HepG2 (cell line): Measurements from ENCODE around the gene VWA3A. TPM values are rescaled to one million over a fixed set of nuclear protein-coding genes. Genes with fewer than 3 reads are reported as not detected.
A peak's percentile ranks its signal among the peaks of the same experiment; 100 is the strongest.

ENCODE experiments used
- ARID2 ChIP-seq: sonication (generic); formaldehyde crosslinking; IDR thresholded peaks from 2 replicates; pipeline ENCODE4 v1.8.1; 2022; ENCODE audit warnings: mild to moderate bottlenecking, missing genetic modification reagents, borderline replicate concordance
- CENPX ChIP-seq: sonication (generic); formaldehyde crosslinking; IDR thresholded peaks from 2 replicates; pipeline ENCODE4 v1.9.0; 2021; ENCODE audit warnings: mild to moderate bottlenecking, missing genetic modification reagents, moderate library complexity
- GATAD2A ChIP-seq: IDR thresholded peaks from 2 replicates; pipeline ENCODE4 v1.6.1; 2016
- ISL2 ChIP-seq: sonication (generic); formaldehyde crosslinking; IDR thresholded peaks from 2 replicates; pipeline ENCODE4 v1.5.0; 2020; ENCODE audit warnings: missing genetic modification reagents
- MAFF ChIP-seq: IDR thresholded peaks from 2 replicates; pipeline ENCODE4 v1.6.1; 2011; ENCODE audit warnings: low read depth, low read length, improper control_type of control experiment
- NFE2L2 ChIP-seq: fragments of 150-350 bp; IDR thresholded peaks from 2 replicates; pipeline ENCODE4 v1.6.1; 2014; ENCODE audit warnings: low read length
- PRPF4 ChIP-seq: fragments of 200-400 bp; formaldehyde crosslinking; IDR thresholded peaks from 2 replicates; pipeline ENCODE4 v1.6.1; 2016; ENCODE audit warnings: low read length, low read depth; ENCODE audit not compliant: poor library complexity, severe bottlenecking
- RARG ChIP-seq: sonication (generic); formaldehyde crosslinking; IDR thresholded peaks from 2 replicates; pipeline ENCODE4 v1.4.0; 2020; ENCODE audit warnings: low read depth, mild to moderate bottlenecking, missing genetic modification reagents
- TCF12 ChIP-seq, 2 experiments: fragments of 450-650 bp in 1 of 2; sonication (generic) in 1 of 2; formaldehyde crosslinking in 1 of 2; IDR thresholded peaks; 2 replicates each; pipeline versions ENCODE4 v1.6.1 to v1.8.0; 2017 to 2022; ENCODE audit warnings: antibody characterized with exemption in 1 of 2, mild to moderate bottlenecking in 1 of 2, missing genetic modification reagents in 1 of 2, moderate library complexity in 1 of 2
- THAP11 ChIP-seq: IDR thresholded peaks from 2 replicates; pipeline ENCODE4 v1.6.1; 2016; ENCODE audit warnings: missing biosample characterization, missing genetic modification reagents
- TP53 ChIP-seq: sonication (generic); formaldehyde crosslinking; conservative IDR thresholded peaks from 2 replicates; pipeline ENCODE4 v1.4.0; 2020; ENCODE audit warnings: missing genetic modification reagents
- ZKSCAN5 ChIP-seq: sonication (generic); formaldehyde crosslinking; IDR thresholded peaks from 2 replicates; pipeline ENCODE4 v1.5.1; 2020; ENCODE audit warnings: mild to moderate bottlenecking, missing genetic modification reagents
- ZNF44 ChIP-seq: sonication (generic); formaldehyde crosslinking; IDR thresholded peaks from 2 replicates; pipeline ENCODE4 v1.5.1; 2020; ENCODE audit warnings: mild to moderate bottlenecking, missing genetic modification reagents
- ZNF441 ChIP-seq: sonication (generic); formaldehyde crosslinking; IDR thresholded peaks from 2 replicates; pipeline ENCODE4 v1.7.0; 2021; ENCODE audit warnings: missing genetic modification reagents, borderline replicate concordance
- ZNF703 ChIP-seq: sonication (generic); formaldehyde crosslinking; IDR thresholded peaks from 2 replicates; pipeline ENCODE4 v1.5.1; 2020; ENCODE audit warnings: missing genetic modification reagents, mild to moderate bottlenecking, moderate library complexity, borderline replicate concordance
- polyA plus RNA-seq, 8 experiments: library from polyadenylated mRNA; depleted of rRNA in 3 of 8; stranded (reverse) in 7 of 8; unstranded in 1 of 8; fragments of >200 nt; fragmentation: Illumina TruSeq in 4 of 8; extraction: Trizol in 4 of 8; gene quantifications; 2 replicates each; pipeline versions ENCODE4 v1.2.1 to v1.2.3, GENCODE V29; 2011 to 2016; ENCODE audit warnings: low read depth in 4 of 8, missing spikeins in 1 of 8, mixed read lengths in 1 of 8; ENCODE audit not compliant: insufficient read depth in 1 of 8
- total RNA-seq, 5 experiments: library from RNA; depleted of rRNA; stranded (reverse); fragments of >200 nt; fragmentation: Illumina TruSeq; extraction: Trizol; gene quantifications; 2 replicates each; pipeline ENCODE4 v1.2.3, GENCODE V29; 2016; ENCODE audit warnings: low read depth in 1 of 5
- TF ChIP-seq, protein P1 (sequence below), 2 experiments: fragments of 450-650 bp in 1 of 2; sonication (generic) in 1 of 2; formaldehyde crosslinking; IDR thresholded peaks; 2 replicates each; pipeline versions ENCODE4 v1.5.0 to v1.8.0; 2020 to 2022; ENCODE audit warnings: mild to moderate bottlenecking in 1 of 2, missing genetic modification reagents in 1 of 2
- TF ChIP-seq, protein P2 (sequence below): sonication (generic); formaldehyde crosslinking; conservative IDR thresholded peaks from 2 replicates; pipeline ENCODE4 v1.5.0; 2020; ENCODE audit warnings: missing genetic modification reagents
- TF ChIP-seq, protein P3 (sequence below): sonication (generic); formaldehyde crosslinking; IDR thresholded peaks from 2 replicates; pipeline ENCODE4 v1.5.1; 2020; ENCODE audit warnings: mild to moderate bottlenecking, moderate library complexity, missing genetic modification reagents
- TF ChIP-seq, protein P4 (sequence below): sonication (generic); formaldehyde crosslinking; IDR thresholded peaks from 2 replicates; pipeline ENCODE4 v1.4.0; 2020; ENCODE audit warnings: missing genetic modification reagents

Gene VWA3A
- total and polyA plus RNA-seq, 2 of the 13 experiments (the other 11 are each of a cell fraction or from before 2014, with no cell fraction given) = 0.03 to 0.07 TPM

DNA sequence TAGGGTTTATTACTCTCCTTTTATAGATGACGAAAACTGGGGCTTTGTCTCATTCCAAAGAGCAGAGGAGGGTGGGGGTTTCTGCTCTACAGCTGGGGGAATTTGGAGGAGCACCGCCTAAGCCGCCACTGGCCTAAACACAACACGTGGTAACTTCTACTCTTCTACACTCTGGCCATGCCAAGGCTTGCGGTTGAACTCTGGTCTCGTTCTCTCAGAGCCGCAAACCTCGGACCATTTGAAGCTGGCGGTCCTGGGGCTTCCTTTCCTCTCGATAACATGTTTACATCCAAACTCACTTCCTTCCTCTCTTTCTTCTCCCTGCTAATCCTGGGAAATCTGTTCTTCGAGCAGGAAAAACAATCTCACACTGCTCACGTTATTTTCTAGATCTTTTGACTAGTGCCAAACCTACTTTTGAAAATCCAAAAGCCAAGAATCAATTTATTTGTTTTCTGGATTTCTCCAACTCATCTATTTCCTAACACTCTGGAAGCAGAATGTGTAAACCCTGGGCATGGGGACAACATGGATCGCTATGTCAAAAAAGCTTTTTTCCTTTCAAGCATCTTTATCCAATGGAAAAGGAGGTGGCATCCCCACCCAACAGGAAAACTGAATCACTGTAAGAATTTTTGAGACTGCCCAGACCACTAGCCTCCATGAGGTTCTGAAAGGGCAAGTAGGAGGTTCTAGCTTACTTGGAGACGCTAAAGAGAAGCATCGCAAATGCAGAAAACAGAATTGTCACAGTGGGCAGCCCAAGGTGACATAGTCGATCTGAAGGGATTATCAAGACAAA, 100.1 kb downstream of the VWA3A start (continued):
- TF ChIP-seq, protein P1, sequence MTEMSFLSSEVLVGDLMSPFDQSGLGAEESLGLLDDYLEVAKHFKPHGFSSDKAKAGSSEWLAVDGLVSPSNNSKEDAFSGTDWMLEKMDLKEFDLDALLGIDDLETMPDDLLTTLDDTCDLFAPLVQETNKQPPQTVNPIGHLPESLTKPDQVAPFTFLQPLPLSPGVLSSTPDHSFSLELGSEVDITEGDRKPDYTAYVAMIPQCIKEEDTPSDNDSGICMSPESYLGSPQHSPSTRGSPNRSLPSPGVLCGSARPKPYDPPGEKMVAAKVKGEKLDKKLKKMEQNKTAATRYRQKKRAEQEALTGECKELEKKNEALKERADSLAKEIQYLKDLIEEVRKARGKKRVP (CRISPR knock-in tag; IDR thresholded peaks at IDR 0.05) = no peak
- TF ChIP-seq PRPF4 = no peak
- TF ChIP-seq, protein P2, sequence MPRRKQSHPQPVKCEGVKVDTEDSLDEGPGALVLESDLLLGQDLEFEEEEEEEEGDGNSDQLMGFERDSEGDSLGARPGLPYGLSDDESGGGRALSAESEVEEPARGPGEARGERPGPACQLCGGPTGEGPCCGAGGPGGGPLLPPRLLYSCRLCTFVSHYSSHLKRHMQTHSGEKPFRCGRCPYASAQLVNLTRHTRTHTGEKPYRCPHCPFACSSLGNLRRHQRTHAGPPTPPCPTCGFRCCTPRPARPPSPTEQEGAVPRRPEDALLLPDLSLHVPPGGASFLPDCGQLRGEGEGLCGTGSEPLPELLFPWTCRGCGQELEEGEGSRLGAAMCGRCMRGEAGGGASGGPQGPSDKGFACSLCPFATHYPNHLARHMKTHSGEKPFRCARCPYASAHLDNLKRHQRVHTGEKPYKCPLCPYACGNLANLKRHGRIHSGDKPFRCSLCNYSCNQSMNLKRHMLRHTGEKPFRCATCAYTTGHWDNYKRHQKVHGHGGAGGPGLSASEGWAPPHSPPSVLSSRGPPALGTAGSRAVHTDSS (CRISPR knock-in tag) = no peak
- no peak for TF ChIP-seq TCF12 (IDR thresholded peaks at IDR 0.05)
- peak; percentile 77; the same call in 1 of the 2 replicates for TF ChIP-seq TCF12 (CRISPR knock-in tag; IDR thresholded peaks at IDR 0.05)
- TF ChIP-seq ZNF703 (CRISPR knock-in tag) = no peak
- TF ChIP-seq MAFF = no peak
- TF ChIP-seq ISL2 (CRISPR knock-in tag) = peak; percentile 70
- TF ChIP-seq CENPX (CRISPR knock-in tag) = no peak
- peak; percentile 92 for TF ChIP-seq GATAD2A (CRISPR knock-in tag)
- 0 out of 2 replicates have a peak, but pooled peaks have one; percentile 39 for TF ChIP-seq TP53 (CRISPR knock-in tag)
- TF ChIP-seq, protein P3, sequence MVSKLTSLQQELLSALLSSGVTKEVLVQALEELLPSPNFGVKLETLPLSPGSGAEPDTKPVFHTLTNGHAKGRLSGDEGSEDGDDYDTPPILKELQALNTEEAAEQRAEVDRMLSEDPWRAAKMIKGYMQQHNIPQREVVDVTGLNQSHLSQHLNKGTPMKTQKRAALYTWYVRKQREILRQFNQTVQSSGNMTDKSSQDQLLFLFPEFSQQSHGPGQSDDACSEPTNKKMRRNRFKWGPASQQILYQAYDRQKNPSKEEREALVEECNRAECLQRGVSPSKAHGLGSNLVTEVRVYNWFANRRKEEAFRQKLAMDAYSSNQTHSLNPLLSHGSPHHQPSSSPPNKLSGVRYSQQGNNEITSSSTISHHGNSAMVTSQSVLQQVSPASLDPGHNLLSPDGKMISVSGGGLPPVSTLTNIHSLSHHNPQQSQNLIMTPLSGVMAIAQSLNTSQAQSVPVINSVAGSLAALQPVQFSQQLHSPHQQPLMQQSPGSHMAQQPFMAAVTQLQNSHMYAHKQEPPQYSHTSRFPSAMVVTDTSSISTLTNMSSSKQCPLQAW = peak; percentile 57
- peak; percentile 89 for TF ChIP-seq ZNF441
- TF ChIP-seq RARG = peak; percentile 74; the same call in 1 of the 2 replicates
- peak; percentile 56; the same call in 1 of the 2 replicates for TF ChIP-seq ZNF44 (CRISPR knock-in tag)
- no peak for TF ChIP-seq NFE2L2
- TF ChIP-seq ZKSCAN5 = peak; percentile 87
- TF ChIP-seq, protein P4, sequence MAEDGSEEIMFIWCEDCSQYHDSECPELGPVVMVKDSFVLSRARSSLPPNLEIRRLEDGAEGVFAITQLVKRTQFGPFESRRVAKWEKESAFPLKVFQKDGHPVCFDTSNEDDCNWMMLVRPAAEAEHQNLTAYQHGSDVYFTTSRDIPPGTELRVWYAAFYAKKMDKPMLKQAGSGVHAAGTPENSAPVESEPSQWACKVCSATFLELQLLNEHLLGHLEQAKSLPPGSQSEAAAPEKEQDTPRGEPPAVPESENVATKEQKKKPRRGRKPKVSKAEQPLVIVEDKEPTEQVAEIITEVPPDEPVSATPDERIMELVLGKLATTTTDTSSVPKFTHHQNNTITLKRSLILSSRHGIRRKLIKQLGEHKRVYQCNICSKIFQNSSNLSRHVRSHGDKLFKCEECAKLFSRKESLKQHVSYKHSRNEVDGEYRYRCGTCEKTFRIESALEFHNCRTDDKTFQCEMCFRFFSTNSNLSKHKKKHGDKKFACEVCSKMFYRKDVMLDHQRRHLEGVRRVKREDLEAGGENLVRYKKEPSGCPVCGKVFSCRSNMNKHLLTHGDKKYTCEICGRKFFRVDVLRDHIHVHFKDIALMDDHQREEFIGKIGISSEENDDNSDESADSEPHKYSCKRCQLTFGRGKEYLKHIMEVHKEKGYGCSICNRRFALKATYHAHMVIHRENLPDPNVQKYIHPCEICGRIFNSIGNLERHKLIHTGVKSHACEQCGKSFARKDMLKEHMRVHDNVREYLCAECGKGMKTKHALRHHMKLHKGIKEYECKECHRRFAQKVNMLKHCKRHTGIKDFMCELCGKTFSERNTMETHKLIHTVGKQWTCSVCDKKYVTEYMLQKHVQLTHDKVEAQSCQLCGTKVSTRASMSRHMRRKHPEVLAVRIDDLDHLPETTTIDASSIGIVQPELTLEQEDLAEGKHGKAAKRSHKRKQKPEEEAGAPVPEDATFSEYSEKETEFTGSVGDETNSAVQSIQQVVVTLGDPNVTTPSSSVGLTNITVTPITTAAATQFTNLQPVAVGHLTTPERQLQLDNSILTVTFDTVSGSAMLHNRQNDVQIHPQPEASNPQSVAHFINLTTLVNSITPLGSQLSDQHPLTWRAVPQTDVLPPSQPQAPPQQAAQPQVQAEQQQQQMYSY (CRISPR knock-in tag) = no peak
- peak; percentile 82 for TF ChIP-seq THAP11
- TF ChIP-seq ARID2 (CRISPR knock-in tag) = peak; percentile 97; the same call in 1 of the 2 replicates
